ENCODE measurements around the gene HECA.
"Not testable (repeated sequence)": the region's sequence is repeated elsewhere in the genome, so short reads cannot be mapped to it uniquely, and the experiment has no call there.

The HECA gene

DNA sequence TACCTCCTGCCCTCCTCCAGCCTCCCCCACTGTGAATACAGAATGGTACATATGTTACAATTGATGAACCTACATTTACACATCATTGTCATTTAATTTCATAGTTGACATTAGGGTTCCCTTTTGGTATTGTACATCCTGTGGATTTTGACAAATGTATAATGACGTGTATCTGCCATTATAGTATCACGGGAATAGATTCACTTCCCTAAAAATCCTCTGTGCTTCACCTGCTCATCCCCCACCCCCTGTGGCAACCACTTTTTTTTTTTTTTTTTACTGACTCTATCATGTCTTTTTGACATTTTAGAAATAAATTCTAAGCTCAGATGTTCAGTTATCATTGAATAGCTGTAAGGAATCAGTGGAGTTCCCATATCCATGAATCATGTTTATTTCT is 30.4 kb downstream of the HECA start:
- DNase-seq = no peak

DNA sequence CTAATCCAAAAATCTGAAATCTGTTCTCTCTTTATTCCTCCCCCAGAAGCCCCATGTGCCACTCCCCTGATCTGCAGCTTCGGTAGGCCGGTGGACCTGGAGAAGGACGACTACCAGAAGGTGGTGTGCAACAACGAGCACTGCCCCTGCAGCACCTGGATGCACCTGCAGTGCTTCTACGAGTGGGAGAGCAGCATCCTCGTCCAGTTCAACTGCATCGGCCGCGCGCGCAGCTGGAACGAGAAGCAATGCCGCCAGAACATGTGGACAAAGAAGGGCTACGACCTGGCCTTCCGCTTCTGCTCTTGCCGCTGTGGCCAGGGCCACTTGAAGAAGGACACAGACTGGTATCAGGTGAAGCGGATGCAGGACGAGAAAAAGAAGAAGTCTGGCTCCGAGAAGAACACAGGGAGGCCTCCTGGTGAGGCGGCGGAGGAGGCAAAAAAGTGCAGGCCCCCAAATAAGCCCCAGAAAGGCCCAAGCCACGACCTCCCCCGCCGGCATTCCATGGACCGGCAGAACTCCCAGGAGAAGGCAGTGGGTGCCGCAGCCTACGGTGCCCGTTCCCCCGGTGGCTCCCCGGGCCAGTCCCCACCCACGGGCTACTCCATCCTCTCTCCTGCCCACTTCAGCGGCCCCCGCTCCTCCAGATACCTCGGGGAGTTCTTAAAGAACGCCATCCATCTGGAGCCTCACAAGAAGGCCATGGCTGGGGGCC is 31.5 kb downstream of the HECA start:
- DNase-seq = no peak

DNA sequence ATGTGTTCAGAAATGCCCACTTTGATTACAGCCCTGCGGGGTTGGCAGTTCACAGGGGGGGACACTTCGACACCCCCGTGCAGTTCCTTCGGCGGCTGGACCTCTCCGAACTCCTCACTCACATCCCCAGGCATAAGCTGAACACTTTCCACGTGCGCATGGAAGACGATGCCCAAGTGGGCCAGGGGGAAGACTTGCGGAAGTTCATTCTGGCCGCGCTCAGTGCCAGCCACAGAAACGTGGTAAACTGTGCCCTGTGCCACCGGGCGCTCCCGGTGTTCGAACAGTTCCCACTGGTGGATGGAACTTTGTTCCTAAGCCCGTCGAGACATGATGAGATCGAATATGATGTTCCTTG is 32.1 kb downstream of the HECA start:
- DNase-seq = no peak

DNA sequence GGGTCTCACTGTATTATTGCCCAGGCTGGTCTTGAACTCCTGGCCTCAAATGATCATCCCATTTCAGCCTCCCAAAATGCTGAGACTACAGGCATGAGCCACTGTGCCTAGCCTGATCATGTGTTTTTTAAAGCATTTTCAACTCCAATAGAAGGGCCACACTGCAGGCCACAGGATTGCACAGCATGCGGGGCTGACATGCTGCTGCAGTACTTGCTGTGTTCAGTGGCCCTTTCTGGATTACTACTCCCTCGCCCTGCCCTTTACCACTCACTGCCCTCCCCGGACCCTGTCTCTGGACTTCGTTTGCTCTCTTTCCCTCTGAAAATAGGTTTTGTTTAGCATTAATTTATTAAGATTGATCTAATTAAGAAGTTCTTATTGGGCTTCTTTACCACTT is 37.3 kb downstream of the HECA start:
- DNase-seq = no peak

DNA sequence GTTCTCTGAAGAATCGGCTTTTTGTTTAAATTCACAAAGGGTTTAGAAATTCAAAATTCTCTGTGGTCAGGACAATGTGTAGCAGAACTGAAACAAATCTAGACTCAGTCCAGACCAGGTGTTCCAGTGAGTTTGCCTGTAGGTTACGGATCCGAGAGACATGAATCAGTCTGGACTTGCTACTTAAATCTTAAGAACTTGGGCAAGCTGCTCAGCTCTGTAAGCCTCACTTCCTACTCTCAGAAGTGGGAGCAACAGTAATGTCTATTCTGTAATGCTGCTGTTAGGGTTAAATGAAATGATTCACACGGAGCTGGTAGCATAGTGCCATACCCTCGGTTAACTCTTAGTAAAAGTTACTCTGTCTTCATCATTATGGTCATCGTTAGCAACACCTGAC is 37.7 kb downstream of the HECA start:
- DNase-seq = no peak

DNA sequence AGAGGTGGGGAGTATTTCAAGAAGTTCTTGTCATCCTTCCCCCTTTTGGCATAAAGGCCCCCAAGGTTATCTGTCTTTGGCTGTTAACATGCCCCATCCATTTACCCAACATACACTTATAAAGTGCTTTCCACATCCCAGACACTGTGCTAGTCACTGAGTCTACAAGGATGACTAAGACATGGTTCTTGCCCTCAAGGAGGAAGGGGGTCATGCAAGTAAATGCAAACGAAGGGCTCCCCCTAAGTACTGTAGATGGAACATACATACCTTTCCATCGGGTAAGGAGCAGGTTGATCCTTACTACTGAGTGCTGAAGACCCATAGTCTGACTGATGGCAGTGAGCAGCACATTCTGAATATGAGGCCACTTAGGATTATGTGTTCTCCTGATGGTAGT is 38.3 kb downstream of the HECA start:
- peak; percentile 21 for DNase-seq

DNA sequence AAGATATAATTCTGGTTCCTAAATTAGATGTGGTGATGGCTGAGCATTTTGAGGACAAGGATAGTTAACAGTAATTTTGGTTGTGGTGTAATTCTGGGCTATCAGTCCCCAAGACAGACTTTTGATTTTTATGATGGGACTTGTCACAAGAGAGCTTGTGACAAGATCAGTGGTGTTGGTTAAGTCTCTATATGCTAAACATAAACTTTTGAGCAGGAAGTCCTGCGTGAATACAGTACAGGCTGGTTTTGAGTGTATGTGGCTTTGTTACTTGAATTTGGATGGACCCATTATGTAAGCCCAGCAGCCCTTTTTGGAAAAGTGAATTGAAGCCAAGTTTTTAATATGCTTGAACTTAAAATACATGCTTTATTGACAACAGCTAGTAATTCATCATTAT is 38.9 kb downstream of the HECA start:
- no peak for DNase-seq

DNA sequence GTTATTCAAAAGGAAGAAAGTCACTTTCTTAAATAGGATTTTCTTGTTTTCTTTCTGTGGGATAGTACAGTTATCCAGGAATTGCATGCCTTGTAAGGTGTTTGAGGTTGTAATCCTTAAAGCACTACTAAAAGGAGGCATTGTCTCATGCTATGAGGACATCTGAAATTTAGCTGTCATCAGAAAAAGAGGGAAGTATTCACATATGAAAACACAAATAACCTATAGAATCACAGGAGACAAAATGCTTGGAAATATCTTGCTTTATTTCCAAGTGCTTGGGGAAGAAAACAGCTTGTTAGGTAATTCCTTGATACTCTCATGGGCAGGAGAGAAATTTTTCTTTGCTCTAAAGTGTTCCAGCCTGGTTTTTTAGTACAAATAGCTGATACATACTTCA is 40.1 kb downstream of the HECA start:
- no peak for DNase-seq

DNA sequence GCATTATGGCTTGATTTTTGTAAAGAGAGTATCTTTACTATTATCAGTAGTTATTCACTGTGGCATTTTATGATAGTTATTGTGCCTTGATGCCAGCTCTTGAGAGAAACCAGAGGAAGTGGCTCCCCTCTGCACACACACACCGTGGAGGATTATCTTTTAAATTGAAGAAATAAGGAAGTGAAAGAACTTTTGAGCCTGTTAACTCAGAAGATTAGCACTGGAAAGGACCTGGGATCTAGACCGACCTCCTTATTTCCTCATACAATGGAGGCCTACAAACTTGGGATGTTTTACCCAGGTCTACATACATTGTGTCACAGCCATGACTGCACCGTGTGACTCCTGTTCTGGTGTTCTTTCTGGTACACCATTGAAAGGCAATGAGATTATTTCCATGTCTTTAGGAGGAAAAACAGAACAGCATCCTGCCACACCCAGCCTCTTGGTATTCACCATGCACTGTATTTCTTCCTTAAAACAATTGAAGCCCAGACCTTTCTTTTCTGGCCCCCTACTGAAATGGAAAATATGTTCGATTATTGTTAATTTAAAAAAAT is 40.6 kb downstream of the HECA start:
- DNase-seq = no peak

DNA sequence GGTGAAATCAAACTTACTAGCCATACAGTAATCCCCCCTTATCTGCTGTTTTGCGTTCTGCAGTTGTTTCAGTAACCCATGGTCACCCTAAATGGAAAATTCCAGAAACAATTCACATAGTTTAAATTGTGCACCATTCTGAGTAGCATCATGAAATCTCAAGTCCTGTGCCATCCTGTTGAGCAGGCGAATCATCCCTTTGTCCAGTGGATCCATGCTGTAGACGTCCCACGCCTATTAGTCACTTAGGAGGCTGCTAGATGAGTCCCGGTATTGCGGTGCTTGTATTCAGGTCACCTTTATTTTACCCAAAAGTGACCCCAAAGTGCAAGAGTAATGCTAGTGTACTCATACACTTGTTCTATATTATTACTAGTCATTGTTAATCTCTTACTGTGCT is 46.4 kb downstream of the HECA start:
- DNase-seq = no peak

DNA sequence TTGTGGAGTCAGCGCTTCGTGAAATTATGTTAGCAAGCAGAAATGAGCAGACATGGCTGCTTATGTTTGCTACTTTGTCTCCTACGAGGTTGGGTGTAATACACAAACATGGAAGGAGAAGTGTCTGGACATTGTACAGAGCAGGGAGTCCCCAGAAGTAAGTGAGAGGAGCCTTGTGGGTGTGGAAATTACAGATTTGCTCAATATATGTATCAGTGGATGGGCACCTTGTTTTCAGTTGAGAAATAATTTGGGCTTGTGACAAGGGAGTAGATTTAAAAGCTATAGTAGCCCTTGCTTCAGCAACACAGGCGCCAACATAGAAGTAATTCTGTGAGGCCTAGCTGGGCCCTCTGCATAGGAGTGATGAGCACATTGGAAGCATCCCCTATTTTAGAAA is 49.2 kb downstream of the HECA start:
- no peak for DNase-seq

DNA sequence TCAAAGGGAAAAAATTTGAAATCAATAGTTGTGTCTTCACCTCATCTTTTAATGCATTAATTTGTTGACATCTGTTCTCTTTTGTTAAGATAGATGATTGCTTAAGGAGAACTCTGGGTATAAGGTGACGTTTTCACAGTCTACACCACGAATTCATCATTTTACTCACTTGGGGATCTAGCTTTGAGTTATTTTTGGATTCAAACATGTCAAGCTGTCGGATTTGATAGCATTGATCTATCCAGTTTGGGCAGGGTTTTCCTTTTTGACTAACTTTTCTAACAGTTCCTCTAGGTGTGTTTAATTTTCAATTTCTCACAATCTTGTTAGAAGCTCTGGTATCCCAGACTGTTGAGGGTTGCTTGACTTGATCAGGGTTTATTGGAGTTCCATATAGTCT is 49.6 kb downstream of the HECA start:
- DNase-seq = no peak

DNA sequence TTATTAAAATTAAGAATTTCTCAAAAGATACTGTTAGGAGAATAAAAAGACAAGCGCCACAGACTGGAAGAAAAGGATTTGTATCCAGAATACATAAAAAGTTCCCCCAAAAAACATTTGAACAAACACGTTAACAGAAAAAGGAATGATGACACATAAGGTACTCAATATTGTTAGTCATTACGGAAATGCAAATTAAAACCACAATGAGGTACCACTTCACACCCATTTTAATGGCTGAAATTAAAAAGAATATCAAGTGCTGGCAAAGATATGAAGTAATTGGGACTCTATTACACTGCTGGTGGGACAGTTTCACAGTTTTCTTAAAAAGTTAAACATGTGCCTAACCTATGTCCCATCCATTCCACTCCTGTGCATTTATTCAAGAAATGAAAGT is 51.4 kb downstream of the HECA start:
- no peak for DNase-seq

DNA sequence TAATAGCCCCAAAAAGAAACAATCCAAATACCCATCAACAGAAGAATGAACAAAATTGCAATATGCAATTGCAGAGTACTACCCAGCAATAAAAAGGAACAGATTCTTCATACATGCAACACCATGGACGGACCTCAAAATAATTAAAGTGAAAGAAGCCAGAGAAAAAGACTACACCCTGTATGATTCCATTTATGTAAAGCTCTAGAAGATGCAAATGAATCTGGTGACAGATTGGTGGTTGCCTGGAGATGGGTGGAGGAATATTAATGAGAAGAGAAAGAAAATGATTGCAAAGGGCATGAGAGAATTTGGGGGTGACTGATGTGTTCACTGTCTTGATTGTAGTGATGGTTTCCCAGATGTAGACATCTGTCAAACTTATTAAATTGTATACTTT is 51.8 kb downstream of the HECA start:
- no peak for DNase-seq

DNA sequence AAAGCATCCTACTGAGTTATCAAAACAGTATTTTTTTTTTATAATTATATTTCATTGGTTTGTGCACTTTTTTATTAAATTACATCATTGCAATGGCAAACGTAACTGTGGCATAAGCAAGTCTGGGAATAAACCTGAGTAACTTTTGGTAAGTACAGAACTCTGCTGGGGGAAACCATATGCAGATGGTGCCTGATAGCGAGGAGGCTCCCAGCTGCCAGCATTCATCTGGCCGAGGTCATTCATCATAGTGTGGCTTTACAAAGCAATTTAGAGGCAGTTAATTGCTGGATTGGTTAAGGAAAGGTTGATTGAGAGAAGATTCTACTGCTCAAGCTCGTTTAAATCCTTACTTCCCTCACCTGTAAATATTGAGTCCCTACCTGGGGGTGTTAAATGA is 52.6 kb downstream of the HECA start:
- no peak for DNase-seq

DNA sequence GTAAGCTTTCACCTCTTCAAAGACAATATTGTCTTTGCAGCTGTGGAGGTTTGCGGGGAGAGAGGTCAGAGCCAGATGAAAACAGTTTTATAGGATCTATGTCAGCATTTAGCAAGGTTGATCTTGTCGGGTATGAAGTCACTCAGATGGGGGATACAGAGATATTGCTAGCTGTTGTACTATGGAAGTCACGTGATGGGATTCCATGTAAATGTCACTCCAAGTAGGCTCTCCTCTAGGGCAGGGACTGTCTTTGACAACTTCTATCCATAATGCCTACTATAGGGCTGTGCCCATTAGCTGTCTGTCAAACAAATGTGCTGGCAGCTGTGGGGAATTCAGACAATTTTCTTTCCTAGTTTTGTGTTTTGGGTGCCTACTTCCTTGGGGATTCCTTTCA is 54.8 kb downstream of the HECA start:
- DNase-seq = no peak

DNA sequence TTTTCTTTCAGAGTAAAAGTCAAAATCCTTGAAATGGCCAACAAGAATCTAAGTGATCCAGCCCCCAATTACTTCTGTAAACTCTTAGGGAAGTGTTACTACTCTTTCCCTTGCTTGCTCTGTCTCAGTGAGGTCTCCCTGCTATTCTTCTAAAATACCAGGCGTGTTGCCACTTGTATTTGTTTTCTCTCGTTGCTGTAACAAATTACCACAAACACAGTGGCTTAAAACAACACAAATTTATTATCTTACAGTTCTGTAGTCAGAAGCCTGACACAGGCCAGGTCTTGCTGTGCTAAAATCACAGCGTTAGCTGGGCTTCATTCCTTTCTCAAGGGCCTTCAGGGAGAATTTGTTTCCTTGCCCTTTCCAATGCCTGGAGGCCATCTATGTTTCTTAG is 59.9 kb downstream of the HECA start:
- DNase-seq = no peak

DNA sequence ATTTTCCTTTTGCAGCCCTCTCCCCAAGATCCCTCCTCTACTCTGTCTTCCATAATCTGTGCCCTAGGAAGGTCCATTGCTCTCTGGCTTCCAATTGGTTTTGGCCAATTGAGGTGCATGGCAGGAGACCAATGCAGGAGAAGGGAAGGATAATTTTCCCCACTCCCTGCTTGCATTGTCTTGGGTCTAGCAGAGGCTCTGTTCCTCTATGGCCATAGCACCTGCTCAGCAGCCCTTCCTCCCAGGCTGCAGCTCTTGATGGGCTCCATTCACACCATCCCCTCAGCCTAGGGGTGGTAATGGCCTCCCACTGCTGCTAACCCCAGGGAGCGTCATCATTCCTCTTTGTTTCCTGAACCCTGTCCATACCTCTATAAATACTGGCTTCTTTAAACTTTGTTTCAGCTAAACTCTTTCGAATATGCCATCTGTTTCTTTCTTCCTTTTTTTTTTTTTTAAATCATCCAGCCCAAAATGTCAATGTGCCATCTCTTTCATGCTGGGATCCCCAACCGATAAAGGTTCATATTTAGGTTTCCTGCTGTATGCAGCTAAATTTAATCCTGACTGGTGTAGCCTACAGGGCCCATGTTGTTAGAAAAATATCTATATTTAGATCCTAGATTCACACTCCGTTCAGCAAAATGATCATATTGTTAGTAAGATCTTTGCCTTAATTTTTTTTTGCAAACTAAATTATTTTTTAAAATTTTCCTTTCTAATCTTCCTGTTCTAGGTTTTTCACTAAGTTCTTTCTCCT is 63.8 kb downstream of the HECA start:
- no peak for DNase-seq

DNA sequence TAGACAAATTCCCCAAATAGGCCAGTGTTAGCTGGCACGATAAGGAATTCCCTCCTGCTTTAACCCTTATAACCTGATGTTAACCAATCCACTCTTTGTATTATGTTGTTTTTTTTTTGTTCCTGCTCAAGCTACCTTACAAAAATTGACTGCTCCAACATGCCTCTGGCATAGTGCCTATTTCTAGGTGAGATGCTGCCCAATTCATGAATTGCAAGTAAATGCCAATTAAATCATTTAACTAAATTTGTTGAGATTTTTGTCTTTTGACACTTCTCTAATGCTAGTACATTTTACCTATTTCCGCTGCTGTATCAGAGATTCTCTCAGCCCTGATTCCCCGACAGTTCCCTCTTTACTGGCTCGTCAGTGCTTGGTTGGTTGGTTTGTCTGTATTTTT is 66.5 kb downstream of the HECA start:
- DNase-seq = no peak

DNA sequence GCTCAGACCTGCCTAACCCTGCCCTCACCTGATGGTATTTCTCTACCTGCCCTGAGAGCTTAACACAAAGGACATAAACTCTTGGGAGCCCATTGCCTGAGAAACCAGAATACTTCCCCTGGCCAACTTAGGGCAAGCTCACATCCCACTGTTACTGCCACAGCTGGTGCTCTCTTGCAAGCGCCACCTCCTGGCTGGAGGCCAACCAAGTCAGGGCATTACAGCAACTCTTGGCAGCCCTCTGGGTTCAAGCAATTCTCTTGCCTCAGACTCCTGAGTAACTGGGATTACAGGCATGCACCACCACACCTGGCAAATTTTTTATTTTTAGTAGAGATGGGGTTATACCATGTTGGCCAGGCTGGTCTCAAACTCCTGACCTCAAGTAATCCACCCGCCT is 70.1 kb downstream of the HECA start:
- DNase-seq = no peak

DNA sequence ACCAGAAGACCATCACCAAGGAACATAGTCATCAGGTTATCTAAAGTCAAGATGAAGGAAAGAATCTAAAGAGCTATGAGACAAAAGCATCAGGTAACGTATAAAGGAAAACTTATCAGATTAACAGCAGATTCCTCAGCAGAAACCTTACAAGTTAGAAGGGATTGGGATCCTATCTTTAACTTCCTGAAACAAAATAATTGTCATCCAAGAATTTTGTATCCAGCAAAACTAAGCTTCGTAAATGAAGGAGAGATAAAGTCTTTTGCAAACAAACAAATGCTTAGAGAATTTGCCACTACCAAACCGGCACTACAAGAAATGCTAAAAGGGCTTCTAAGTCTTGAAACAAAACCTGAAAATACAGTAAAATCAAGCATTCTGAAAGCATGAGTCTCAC is 71.0 kb downstream of the HECA start:
- no peak for DNase-seq

DNA sequence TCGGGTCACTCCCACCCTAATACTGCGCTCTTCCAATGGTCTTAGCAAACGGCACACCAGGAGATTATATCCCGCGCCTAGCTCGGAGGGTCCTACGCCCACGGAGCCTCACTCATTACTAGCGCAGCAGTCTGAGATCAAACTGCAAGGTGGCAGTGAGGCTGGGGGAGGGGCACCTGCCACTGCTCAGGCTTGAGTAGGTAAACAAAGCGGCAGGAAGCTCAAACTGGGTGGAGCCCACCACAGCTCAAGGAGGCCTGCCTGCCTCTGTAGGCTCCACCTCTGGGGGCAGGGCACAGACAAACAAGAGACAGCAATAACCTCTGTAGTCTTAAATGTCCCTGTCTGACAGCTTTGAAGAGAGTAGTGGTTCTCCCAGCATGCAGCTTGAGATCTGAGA is 75.9 kb downstream of the HECA start:
- DNase-seq = not testable (repeated sequence)

DNA sequence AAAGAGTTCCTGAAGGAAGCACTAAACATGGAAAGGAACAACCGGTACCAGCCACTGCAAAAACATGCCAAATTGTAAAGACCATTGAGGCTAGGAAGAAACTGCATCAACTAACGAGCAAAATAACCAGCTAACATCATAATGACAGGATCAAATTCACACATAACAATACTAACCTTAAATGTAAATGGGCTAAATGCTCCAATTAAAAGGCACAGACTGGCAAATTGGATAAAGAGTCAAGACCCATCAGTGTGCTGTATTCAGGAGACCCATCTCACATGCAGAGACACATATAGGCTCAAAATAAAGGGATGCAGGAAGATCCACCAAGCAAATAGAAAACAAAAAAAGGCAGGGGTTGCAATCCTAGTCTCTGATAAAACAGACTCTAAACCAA is 77.6 kb downstream of the HECA start:
- DNase-seq = not testable (repeated sequence)

DNA sequence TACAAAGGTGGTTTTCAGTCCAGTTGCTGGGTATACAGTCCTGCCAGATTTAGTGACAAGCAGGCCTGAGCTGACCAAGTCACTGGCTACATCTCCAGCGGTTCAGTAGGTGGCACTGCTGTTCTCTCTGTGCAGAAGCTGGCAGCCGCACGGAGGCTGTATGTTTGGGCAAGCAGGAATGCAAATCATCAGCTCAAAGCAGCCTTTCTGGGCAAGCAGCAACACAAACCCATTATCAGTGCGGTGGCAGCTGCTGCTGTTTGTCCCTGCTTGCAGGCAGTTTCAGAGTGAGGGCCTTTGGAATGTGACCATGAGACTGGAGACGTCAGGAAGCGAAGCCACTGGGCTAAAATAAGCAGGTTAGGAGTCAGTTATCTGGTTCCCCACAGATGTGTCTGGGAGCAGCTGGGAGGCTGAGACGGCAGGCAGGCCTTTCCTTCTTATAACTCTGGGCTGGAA is 84.4 kb downstream of the HECA start:
- peak; percentile 42 for DNase-seq

DNA sequence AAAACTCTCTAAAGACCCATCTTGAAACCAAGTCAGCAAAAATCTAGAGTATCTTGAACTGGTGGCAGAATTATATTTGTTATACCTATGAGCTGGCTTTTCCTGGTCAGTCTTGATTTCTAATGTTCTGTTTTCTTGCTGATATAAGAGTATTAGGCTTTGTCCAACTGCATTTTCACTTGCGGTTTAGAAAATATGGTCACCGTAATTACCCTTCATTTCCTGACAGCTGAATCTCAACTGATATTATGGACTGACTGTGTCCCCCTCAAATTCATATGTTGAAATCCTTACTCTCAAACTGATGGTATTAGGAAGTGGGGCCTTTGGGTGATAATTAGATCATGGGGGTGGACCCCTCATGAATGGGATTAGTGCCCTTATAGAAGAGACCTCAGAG is 84.9 kb downstream of the HECA start:
- no peak for DNase-seq

All from effector CD4-positive, alpha-beta T cell (primary cell).